Trophoblast cell (in vitro differentiated cells and primary cell): ENCODE data around the gene PRKN.

Source experiments
- DNase-seq, 2 donors: peaks; one replicate each; pipeline ENCODE4 v3.0.0-alpha.2; 2016
- H2AFZ ChIP-seq: 2 replicates; pipeline ENCODE4 v1.6.1; 2013; ENCODE audit warnings: low read length, moderate library complexity, mild to moderate bottlenecking; ENCODE audit not compliant: insufficient read depth, poor library complexity
- H2AK5ac ChIP-seq: 2 replicates; pipeline ENCODE4 v1.6.1; 2013; ENCODE audit warnings: mild to moderate bottlenecking, low read length
- H2BK120ac ChIP-seq: 2 replicates; pipeline ENCODE4 v1.6.1; 2013; ENCODE audit warnings: low read length, mild to moderate bottlenecking, moderate library complexity; ENCODE audit not compliant: insufficient read depth, poor library complexity
- H2BK12ac ChIP-seq: 2 replicates; pipeline ENCODE4 v1.6.1; 2013; ENCODE audit warnings: mild to moderate bottlenecking, low read length, moderate library complexity
- H2BK5ac ChIP-seq: 2 replicates; pipeline ENCODE4 v1.6.1; 2013; ENCODE audit warnings: low read length, low read depth, moderate library complexity, mild to moderate bottlenecking; ENCODE audit not compliant: poor library complexity
- H3K14ac ChIP-seq: 2 replicates; pipeline ENCODE4 v1.6.1; 2013; ENCODE audit warnings: mild to moderate bottlenecking, low read length
- H3K18ac ChIP-seq: 2 replicates; pipeline ENCODE4 v1.6.1; 2013; ENCODE audit warnings: mild to moderate bottlenecking, low read length
- H3K23ac ChIP-seq: 2 replicates; pipeline ENCODE4 v1.6.1; 2013; ENCODE audit warnings: low read length
- H3K27ac ChIP-seq: 2 replicates; pipeline ENCODE4 v1.5.1; 2013; ENCODE audit warnings: low read depth, mild to moderate bottlenecking, inconsistent platforms, low read length, moderate library complexity
- H3K27me3 ChIP-seq: 2 replicates; pipeline ENCODE4 v1.6.1; 2013; ENCODE audit warnings: inconsistent platforms, mild to moderate bottlenecking, low read length, moderate library complexity; ENCODE audit not compliant: insufficient read depth
- H3K36me3 ChIP-seq, 2 experiments: 1 replicate in 1 of 2; 2 replicates in 1 of 2; pipeline ENCODE4 v1.6.1; 2013; ENCODE audit warnings: low read length in 2 of 2, mild to moderate bottlenecking in 2 of 2, moderate library complexity in 1 of 2; ENCODE audit not compliant: insufficient read depth in 2 of 2, control insufficient read depth in 1 of 2
- H3K4ac ChIP-seq: 2 replicates; pipeline ENCODE4 v1.6.1; 2013; ENCODE audit warnings: low read depth, mild to moderate bottlenecking, low read length, moderate library complexity
- H3K4me1 ChIP-seq, 2 experiments: 1 replicate in 1 of 2; 2 replicates in 1 of 2; pipeline ENCODE4 v1.6.1; 2013; ENCODE audit warnings: low read length in 2 of 2, mild to moderate bottlenecking in 2 of 2, moderate library complexity in 1 of 2; ENCODE audit not compliant: insufficient read depth in 2 of 2, control insufficient read depth in 1 of 2
- H3K4me2 ChIP-seq: 2 replicates; pipeline ENCODE4 v1.6.1; 2013; ENCODE audit warnings: inconsistent platforms, mild to moderate bottlenecking, low read length, moderate library complexity
- H3K4me3 ChIP-seq: 2 replicates; pipeline ENCODE4 v1.5.1; 2013; ENCODE audit warnings: mild to moderate bottlenecking, low read depth, low read length, inconsistent platforms
- H3K79me1 ChIP-seq: one replicate; pipeline ENCODE4 v1.6.1; 2013; ENCODE audit warnings: low read length
- H3K79me2 ChIP-seq: 2 replicates; pipeline ENCODE4 v1.6.1; 2013; ENCODE audit warnings: low read length, mild to moderate bottlenecking; ENCODE audit not compliant: control insufficient read depth, insufficient read depth, poor library complexity
- H3K9ac ChIP-seq: 2 replicates; pipeline ENCODE4 v1.6.1; 2013; ENCODE audit warnings: mild to moderate bottlenecking, low read length
- H3K9me3 ChIP-seq: 2 replicates; pipeline ENCODE4 v1.6.1; 2013; ENCODE audit warnings: low read depth, mild to moderate bottlenecking, control low read depth, inconsistent platforms, low read length; ENCODE audit not compliant: insufficient read depth
- H4K12ac ChIP-seq: 2 replicates; pipeline ENCODE4 v1.6.1; 2013; ENCODE audit warnings: low read depth, mild to moderate bottlenecking, low read length, moderate library complexity
- H4K8ac ChIP-seq: 2 replicates; pipeline ENCODE4 v1.6.1; 2013; ENCODE audit warnings: low read depth, mild to moderate bottlenecking, low read length, moderate library complexity
- H4K91ac ChIP-seq: one replicate; pipeline ENCODE4 v1.6.1; 2013; ENCODE audit warnings: low read depth, mild to moderate bottlenecking, low read length, moderate library complexity
- WGBS: extraction: QIAGEN DNeasy Blood & Tissue Kit; methylation state at CpG from one replicate; pipeline ENCODE4 v1.1.7; 2013; ENCODE audit warnings: missing lambda C conversion rate; ENCODE audit not compliant: insufficient read length, insufficient coverage; ENCODE audit errors: extremely low coverage; 5-methylcytosine and 5-hydroxymethylcytosine counted together

Gene PRKN

DNA sequence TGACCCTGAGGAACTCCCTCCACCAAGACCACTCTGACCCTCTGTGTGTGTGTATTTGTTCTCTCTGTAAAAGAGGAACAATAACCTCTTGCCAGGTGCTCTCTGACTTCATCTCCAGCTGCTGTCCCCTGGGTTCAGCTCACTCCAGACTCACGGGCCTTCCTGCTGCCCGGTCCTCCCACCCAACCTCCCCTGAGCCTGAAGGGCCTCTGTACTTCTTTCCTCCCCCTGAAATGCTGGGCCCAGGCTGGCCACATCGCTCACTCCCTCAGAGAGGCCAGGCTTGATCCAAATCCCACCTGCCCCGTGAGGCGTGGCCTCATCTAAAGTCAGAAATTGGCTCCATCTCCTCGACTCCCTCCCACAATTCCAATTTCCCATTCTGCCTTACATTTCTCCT is 202.4 kb downstream of the PRKN start:
- H3K79me2 ChIP-seq: no peaks in the 10 kb centered on the region
- H3K36me3 ChIP-seq: no peaks in the 10 kb centered on the region
- H2BK5ac ChIP-seq: no peak overlapping the region
- H2AFZ ChIP-seq: no peak overlapping the region
- no peak overlapping the region for H2BK120ac ChIP-seq
- no peak overlapping the region for H3K9ac ChIP-seq
- no peak overlapping the region for H3K23ac ChIP-seq
- no peak overlapping the region for H4K91ac ChIP-seq
- no peak overlapping the region for H3K27ac ChIP-seq
- H4K12ac ChIP-seq: no peak overlapping the region
- H3K4me1 ChIP-seq: no peaks in the 10 kb centered on the region
- no peak overlapping the region for H3K14ac ChIP-seq
- H4K8ac ChIP-seq: no peak overlapping the region
- no peak overlapping the region for H3K4ac ChIP-seq
- WGBS: no CpG with 5 or more reads among the region's 6 CpGs
- H2AK5ac ChIP-seq: no peak overlapping the region
- H3K79me1 ChIP-seq: no peaks in the 10 kb centered on the region
- DNase-seq: no peak
- H3K27me3 ChIP-seq: no peaks in the 10 kb centered on the region
- no peak overlapping the region for H3K4me2 ChIP-seq
- no peak overlapping the region for H3K4me3 ChIP-seq
- no peak overlapping the region for H2BK12ac ChIP-seq
- H3K18ac ChIP-seq: no peak overlapping the region
- H3K9me3 ChIP-seq: no peaks in the 10 kb centered on the region

DNA sequence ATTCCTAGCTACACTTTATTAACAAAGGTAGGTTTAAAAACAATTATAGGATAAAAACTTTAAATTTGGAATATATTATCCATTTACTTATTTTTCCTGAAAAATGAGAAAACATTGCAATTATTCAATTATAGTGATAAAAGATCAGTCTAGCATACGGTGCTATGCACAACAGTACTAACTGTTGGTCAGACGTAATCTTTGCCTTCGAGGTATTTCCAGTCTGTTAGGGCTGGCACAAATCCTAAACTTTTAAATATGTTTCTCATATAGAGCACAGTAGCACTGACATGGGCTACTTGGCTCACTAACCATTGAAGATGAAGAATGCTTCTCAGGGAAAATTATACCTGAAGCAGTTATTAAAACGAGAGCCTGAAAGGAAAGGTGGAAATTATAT is 214.8 kb downstream of the PRKN start:
- no CpG with 5 or more reads among the region's 4 CpGs for WGBS

DNA sequence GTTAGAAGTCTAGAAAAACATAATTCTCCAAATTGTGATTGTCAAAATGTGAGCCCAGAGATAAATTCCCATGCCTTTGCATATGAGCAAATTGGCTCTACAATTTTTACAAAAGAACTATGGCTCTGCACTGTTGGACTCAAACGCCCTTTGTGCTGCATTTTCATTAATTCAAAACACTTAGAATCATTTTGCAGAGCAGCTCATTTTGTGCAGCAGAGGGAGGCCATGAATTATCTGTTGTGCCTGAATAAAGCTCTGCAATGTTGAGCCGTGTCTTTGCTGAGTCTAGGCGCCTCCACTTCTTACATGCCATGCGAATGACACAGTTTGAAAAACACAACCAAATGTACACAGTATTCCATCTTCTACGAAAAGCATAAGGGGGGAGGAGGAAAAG is 230.2 kb downstream of the PRKN start:
- H3K4me2 ChIP-seq: no peak overlapping the region
- H3K23ac ChIP-seq: no peak overlapping the region
- H3K79me1 ChIP-seq: no peaks in the 10 kb centered on the region
- no peak overlapping the region for H3K4ac ChIP-seq
- H3K4me1 ChIP-seq: no peaks in the 10 kb centered on the region
- no peaks in the 10 kb centered on the region for H3K9me3 ChIP-seq
- DNase-seq: no peak
- no peak overlapping the region for H2AK5ac ChIP-seq
- no peak overlapping the region for H2BK5ac ChIP-seq
- H2BK12ac ChIP-seq: no peak overlapping the region
- H4K12ac ChIP-seq: no peak overlapping the region
- H4K8ac ChIP-seq: no peak overlapping the region
- H3K4me3 ChIP-seq: no peak overlapping the region
- no peaks in the 10 kb centered on the region for H3K36me3 ChIP-seq
- H3K18ac ChIP-seq: no peak overlapping the region
- no CpG with 5 or more reads among the region's 5 CpGs for WGBS
- H2AFZ ChIP-seq: no peak overlapping the region
- H3K27ac ChIP-seq: no peak overlapping the region
- H3K79me2 ChIP-seq: no peaks in the 10 kb centered on the region
- no peak overlapping the region for H3K9ac ChIP-seq
- no peaks in the 10 kb centered on the region for H3K27me3 ChIP-seq
- no peak overlapping the region for H3K14ac ChIP-seq
- H4K91ac ChIP-seq: no peak overlapping the region
- no peak overlapping the region for H2BK120ac ChIP-seq

More for the DNA sequence above, 214.8 kb downstream of the PRKN start:
- Histone ChIP-seq H4K8ac (no peak overlapping the region), H3K79me2 (no peaks in the 10 kb centered on the region), H3K23ac (no peak overlapping the region), H3K27ac (no peak overlapping the region), H4K12ac (no peak overlapping the region), H3K4me3 (no peak overlapping the region), H2AK5ac (no peak overlapping the region), H3K9ac (no peak overlapping the region), H3K79me1 (no peaks in the 10 kb centered on the region), H3K14ac (no peak overlapping the region), H3K27me3 (no peaks in the 10 kb centered on the region), H3K18ac (no peak overlapping the region), H2BK120ac (no peak overlapping the region), H2AFZ (no peak overlapping the region), H3K4me1 (no peaks in the 10 kb centered on the region), H3K4ac (no peak overlapping the region), H3K36me3 (no peaks in the 10 kb centered on the region), H4K91ac (no peak overlapping the region), H2BK12ac (no peak overlapping the region), H3K4me2 (no peak overlapping the region), H3K9me3 (no peaks in the 10 kb centered on the region), H2BK5ac (no peak overlapping the region)
- no peak for DNase-seq

DNA sequence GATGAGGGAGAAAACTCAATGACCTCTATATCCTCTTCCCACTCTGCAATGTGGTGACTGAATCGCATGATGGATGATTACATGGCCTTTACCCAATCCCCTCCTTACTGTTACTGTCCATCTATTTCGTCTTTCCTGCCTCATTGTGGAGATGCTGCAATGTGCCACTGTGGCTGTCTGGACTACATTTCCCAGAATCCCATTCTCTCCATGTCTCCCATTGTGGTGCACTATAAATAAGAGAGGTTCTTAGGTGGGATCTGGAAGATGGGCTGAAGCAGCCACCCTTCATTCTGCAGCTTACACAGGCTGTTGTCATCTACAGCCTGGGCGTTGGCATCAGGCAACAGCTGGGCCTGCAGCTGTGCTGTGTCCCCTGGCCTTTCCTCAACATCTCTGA is 233.6 kb downstream of the PRKN start:
- H2BK120ac ChIP-seq: no peak overlapping the region
- H3K14ac ChIP-seq: no peak overlapping the region
- no peak for DNase-seq
- peak overlapping the region; percentile 33 for H3K23ac ChIP-seq
- H3K18ac ChIP-seq: no peak overlapping the region
- H3K4me3 ChIP-seq: no peak overlapping the region
- peaks cover 2% of the 10 kb centered on the region for H3K9me3 ChIP-seq
- no peak overlapping the region for H3K27ac ChIP-seq
- WGBS: no CpG with 5 or more reads among the region's 3 CpGs
- H3K9ac ChIP-seq: no peak overlapping the region
- no peaks in the 10 kb centered on the region for H3K27me3 ChIP-seq
- H2BK5ac ChIP-seq: no peak overlapping the region
- H4K8ac ChIP-seq: no peak overlapping the region
- no peak overlapping the region for H4K12ac ChIP-seq
- H3K4me2 ChIP-seq: no peak overlapping the region
- H3K4me1 ChIP-seq: no peaks in the 10 kb centered on the region
- H2AFZ ChIP-seq: no peak overlapping the region
- H3K4ac ChIP-seq: no peak overlapping the region
- H4K91ac ChIP-seq: no peak overlapping the region
- no peaks in the 10 kb centered on the region for H3K36me3 ChIP-seq
- no peaks in the 10 kb centered on the region for H3K79me2 ChIP-seq
- no peak overlapping the region for H2BK12ac ChIP-seq
- H3K79me1 ChIP-seq: no peaks in the 10 kb centered on the region
- H2AK5ac ChIP-seq: no peak overlapping the region
